Measurements from ENCODE around the gene ZNF598.

DNA sequence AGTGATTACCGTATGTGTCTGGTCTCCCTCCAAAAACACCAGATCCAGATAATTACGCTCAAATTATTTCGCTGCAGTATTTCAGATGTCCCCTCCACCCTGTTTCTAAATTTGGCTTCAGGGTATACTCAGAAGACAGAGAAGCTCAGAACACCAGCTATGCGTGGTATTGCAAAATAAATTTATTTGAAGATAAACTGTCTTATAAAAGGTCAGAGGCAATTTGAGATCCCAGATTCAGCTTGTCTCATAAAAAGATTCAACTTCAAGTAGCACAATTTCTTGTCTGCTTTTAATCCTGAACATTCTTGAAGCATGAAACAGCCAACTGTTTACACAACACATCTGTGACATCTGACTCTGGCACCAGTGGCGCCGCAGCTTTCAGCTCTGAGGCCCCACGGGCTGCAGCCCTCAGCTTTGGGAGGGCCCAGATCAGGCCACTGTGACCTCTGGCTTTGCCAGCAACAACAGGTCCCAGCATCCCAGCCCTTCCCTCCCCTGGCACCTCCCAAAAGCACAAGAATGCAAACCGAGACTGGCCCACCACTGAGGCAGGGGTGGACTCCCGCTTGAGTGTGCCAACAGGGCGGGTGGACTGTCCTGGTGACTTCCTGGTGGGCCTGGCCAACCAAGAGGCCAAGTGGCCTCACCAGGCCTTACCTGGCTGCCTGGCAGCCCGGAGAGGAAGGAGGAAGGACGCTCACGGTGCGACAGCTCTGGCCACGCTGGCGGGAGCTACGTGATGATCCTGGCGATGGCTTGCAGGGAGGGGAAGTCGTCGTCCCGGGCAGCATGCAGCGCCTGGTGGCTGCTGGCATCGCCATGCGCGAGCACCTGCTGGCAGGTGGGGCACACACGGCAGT is 11.9 kb downstream of the ZNF598 start:
- TF ChIP-seq, protein P1, sequence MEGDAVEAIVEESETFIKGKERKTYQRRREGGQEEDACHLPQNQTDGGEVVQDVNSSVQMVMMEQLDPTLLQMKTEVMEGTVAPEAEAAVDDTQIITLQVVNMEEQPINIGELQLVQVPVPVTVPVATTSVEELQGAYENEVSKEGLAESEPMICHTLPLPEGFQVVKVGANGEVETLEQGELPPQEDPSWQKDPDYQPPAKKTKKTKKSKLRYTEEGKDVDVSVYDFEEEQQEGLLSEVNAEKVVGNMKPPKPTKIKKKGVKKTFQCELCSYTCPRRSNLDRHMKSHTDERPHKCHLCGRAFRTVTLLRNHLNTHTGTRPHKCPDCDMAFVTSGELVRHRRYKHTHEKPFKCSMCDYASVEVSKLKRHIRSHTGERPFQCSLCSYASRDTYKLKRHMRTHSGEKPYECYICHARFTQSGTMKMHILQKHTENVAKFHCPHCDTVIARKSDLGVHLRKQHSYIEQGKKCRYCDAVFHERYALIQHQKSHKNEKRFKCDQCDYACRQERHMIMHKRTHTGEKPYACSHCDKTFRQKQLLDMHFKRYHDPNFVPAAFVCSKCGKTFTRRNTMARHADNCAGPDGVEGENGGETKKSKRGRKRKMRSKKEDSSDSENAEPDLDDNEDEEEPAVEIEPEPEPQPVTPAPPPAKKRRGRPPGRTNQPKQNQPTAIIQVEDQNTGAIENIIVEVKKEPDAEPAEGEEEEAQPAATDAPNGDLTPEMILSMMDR (IDR thresholded peaks at IDR 0.05): no peak
- TF ChIP-seq EP300 (IDR thresholded peaks at IDR 0.05): no peak
- no peak for TF ChIP-seq POLR2AphosphoS5 (IDR thresholded peaks at IDR 0.05)
